Mesothelial cell of epicardium (in vitro differentiated cells): Measurements from ENCODE around the gene USH2A. TPM values are rescaled to one million over a fixed set of nuclear protein-coding genes. Genes with fewer than 3 reads are reported as not detected.

ENCODE experiments used
- DNase-seq, 2 experiments: peaks; one replicate each; pipeline ENCODE4 v3.0.0; 2021; ENCODE audit warnings: low spot score in 2 of 2; ENCODE audit not compliant: unreplicated experiment in 2 of 2
- H3K27ac Mint-ChIP-seq: 2 replicates; pipeline ENCODE4 v1.8.0; 2021; ENCODE audit warnings: mixed read lengths
- H3K27me3 Mint-ChIP-seq: 2 replicates; pipeline ENCODE4 v1.8.0; 2021; ENCODE audit warnings: low read depth, mixed read lengths
- H3K36me3 Mint-ChIP-seq: 2 replicates; pipeline ENCODE4 v1.8.0; 2021; ENCODE audit warnings: mixed read lengths
- H3K4me1 Mint-ChIP-seq: 2 replicates; pipeline ENCODE4 v1.8.0; 2021; ENCODE audit warnings: mixed read lengths
- H3K4me3 Mint-ChIP-seq: 2 replicates; pipeline ENCODE4 v1.8.0; 2021; ENCODE audit warnings: mild to moderate bottlenecking, moderate library complexity, mixed read lengths
- H3K9me3 Mint-ChIP-seq: 2 replicates; pipeline ENCODE4 v1.8.0; 2021; ENCODE audit warnings: mixed read lengths
- total RNA-seq: library from RNA; stranded (reverse); gene quantifications from 3 replicates; pipeline ENCODE4 v1.2.1, GENCODE V29; 2021
- TF ChIP-seq, protein P1 (sequence below): fragments of 200-600 bp; sonication (generic); IDR thresholded peaks from one replicate; pipeline ENCODE4 v1.5.0; 2021; ENCODE audit warnings: antibody characterized with exemption; ENCODE audit not compliant: unreplicated experiment

USH2A gene
- total RNA-seq, 1 donor from 2014 or later, result 0.02 TPM

DNA sequence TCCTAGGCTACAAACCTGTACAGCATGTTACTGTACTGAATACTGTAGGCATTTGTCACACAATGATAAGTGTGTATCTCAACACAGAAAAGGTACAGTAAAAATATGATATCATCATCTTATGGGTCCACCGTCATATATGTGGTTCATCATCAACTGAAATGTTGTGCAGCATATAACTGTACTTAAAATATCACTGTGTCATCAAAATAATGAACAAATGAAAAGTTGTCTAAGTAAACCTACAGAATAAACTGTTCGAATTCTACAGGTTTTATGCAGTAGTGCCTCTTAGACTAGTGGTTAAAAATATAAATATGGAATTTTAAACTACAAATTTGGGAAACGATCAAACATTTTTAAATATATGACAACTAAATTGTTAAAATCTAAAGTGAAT, 527.4 kb downstream of the USH2A start:
- Mint-ChIP-seq H3K9me3 (no peaks in the 10 kb centered on the region), H3K4me1 (peaks cover 8% of the 10 kb centered on the region), H3K27me3 (peaks cover 41% of the 10 kb centered on the region), H3K36me3 (no peaks in the 10 kb centered on the region), H3K27ac (no peak overlapping the region), H3K4me3 (no peak overlapping the region)
- DNase-seq, result no peak
- TF ChIP-seq, protein P1, sequence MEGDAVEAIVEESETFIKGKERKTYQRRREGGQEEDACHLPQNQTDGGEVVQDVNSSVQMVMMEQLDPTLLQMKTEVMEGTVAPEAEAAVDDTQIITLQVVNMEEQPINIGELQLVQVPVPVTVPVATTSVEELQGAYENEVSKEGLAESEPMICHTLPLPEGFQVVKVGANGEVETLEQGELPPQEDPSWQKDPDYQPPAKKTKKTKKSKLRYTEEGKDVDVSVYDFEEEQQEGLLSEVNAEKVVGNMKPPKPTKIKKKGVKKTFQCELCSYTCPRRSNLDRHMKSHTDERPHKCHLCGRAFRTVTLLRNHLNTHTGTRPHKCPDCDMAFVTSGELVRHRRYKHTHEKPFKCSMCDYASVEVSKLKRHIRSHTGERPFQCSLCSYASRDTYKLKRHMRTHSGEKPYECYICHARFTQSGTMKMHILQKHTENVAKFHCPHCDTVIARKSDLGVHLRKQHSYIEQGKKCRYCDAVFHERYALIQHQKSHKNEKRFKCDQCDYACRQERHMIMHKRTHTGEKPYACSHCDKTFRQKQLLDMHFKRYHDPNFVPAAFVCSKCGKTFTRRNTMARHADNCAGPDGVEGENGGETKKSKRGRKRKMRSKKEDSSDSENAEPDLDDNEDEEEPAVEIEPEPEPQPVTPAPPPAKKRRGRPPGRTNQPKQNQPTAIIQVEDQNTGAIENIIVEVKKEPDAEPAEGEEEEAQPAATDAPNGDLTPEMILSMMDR, result no peak

DNA sequence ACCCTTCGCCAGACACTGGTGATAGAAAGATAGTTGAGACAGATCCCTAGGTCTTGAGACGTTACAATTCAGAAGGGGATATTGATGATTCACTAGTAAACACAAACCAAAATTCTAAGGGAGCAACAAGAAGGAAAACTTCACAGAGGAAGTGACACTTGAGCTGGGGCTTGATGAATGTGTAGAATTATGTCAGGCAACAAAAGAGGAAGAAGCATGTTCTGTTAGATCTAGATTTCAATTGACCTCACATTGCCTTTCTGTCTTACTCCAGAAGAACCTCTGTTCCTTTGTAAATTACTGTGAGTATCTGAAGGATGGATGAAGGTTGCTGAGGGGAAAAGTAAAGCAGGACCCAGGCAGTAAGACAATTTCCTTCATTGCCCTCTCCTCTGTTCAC, 528.0 kb downstream of the USH2A start:
- H3K27ac Mint-ChIP-seq, result no peak overlapping the region
- no peak overlapping the region for H3K4me3 Mint-ChIP-seq
- DNase-seq, result no peak
- H3K27me3 Mint-ChIP-seq, result peaks cover 44% of the 10 kb centered on the region
- TF ChIP-seq, protein P1, result no peak
- H3K36me3 Mint-ChIP-seq, result no peaks in the 10 kb centered on the region
- no peaks in the 10 kb centered on the region for H3K9me3 Mint-ChIP-seq
- H3K4me1 Mint-ChIP-seq, result peaks cover 9% of the 10 kb centered on the region

DNA sequence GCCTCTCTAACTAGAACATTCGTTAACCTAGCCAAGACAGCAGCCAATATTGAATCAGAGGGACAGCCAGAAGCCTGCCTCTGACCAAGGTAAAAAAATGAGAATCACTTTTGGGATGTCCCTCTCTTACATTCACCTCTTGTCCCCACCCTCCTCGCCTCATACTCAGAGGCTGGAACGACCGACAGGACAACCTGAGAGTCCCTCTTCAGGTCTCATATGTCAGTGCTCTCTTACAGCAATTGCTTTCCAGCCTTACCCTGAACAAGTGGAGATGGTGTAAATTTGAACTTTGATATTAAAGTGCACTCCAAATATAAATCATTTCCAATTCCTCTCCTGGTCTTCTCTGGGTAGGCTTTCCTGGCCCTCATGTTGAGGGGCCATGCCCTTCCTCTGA, 528.6 kb downstream of the USH2A start:
- Mint-ChIP-seq H3K9me3 (no peaks in the 10 kb centered on the region), H3K36me3 (no peaks in the 10 kb centered on the region), H3K4me3 (no peak overlapping the region), H3K27ac (no peak overlapping the region), H3K27me3 (peaks cover 47% of the 10 kb centered on the region), H3K4me1 (peaks cover 9% of the 10 kb centered on the region)
- TF ChIP-seq, protein P1, result no peak
- DNase-seq, result no peak

DNA sequence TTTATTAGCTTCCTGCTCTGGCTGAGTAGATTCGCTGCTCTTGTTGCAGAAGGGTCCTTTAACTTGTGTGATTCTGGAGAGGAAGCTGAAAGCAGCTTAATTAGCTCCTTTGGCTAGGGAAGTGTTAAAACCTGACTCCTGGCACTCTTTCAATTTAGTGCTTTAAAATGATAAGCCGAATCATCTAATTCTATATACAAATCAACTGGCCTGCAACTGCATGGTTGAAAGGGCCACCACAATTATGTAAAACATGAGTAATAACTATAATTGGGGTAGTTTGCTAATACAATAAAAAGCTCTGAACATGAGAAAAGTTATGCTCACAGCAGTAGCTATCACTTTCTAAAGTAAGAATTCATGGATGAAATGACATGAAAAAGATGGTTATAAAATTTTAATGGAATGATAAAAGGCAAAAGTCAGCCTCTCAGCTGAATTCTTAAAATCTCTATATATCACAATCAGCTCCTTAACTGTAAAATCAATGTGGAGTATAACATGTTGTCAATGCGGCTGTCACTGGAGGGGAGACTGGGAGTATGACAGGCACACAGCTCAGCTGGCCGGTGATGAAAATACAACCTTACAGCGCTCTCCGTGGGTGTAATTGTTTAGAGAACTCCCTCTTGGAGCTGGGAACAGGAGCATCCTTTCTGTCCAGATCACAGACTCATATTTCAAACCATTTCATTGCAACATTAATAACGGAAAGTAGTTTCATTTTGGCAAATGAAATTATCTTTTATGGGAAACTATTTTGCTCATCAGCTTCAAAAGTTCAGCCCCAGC, 531.8 kb downstream of the USH2A start:
- Mint-ChIP-seq H3K27me3 (peaks cover 48% of the 10 kb centered on the region), H3K9me3 (no peaks in the 10 kb centered on the region), H3K4me1 (peaks cover 9% of the 10 kb centered on the region), H3K36me3 (no peaks in the 10 kb centered on the region), H3K27ac (no peak overlapping the region), H3K4me3 (no peak overlapping the region)
- TF ChIP-seq, protein P1, result no peak
- DNase-seq, result no peak

DNA sequence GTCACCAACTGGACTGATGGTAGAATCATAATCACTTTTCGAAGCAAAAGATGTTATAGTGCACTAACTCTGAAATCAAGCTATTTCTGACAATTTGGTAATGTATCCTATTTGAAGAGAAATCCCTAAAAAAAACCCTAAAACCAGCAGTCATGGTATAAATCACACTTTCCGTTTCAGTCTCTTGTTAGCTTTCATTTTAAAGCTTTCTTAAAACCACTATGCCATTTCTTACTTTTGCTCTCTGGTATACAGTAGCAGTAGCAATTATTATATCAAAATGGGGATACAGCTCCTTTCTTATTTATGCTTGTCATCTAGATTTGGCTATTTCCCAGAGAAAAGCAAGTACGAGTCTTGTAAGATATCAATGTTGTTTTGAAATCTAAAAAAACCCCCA, 532.8 kb downstream of the USH2A start:
- DNase-seq, result no peak
- Mint-ChIP-seq H3K4me1 (peaks cover 9% of the 10 kb centered on the region), H3K27ac (no peak overlapping the region), H3K4me3 (no peak overlapping the region), H3K27me3 (peaks cover 49% of the 10 kb centered on the region), H3K36me3 (no peaks in the 10 kb centered on the region), H3K9me3 (no peaks in the 10 kb centered on the region)
- TF ChIP-seq, protein P1, result no peak
